Activated T-helper 17 cell treated with anti-CD3 and anti-CD28 coated beads, Interleukin-2, amount 50 U/mL, for 72 hours (primary cell): ENCODE measurements around the gene ZNF101. TPM values are rescaled to one million over a fixed set of nuclear protein-coding genes. Genes with fewer than 3 reads are reported as not detected.

ENCODE experiments used
- ATAC-seq: fragments of 150-1000 bp; cut with Tn5 transposase; replicated peaks from 2 replicates; pipeline ENCODE4 v1.10.0; 2021; ENCODE audit warnings: mild to moderate bottlenecking, moderate library complexity
- H3K27ac Mint-ChIP-seq: one replicate; pipeline ENCODE4 v1.8.0; 2022; ENCODE audit warnings: mixed read lengths
- H3K27me3 Mint-ChIP-seq: one replicate; pipeline ENCODE4 v1.8.0; 2022; ENCODE audit warnings: mixed read lengths
- H3K36me3 Mint-ChIP-seq: one replicate; pipeline ENCODE4 v1.8.0; 2022; ENCODE audit warnings: low read depth, mild to moderate bottlenecking, mixed read lengths
- H3K4me1 Mint-ChIP-seq: one replicate; pipeline ENCODE4 v1.8.0; 2022; ENCODE audit warnings: mixed read lengths
- H3K4me3 Mint-ChIP-seq: one replicate; pipeline ENCODE4 v1.8.0; 2022; ENCODE audit warnings: mild to moderate bottlenecking, mixed read lengths
- H3K9me3 Mint-ChIP-seq: one replicate; pipeline ENCODE4 v1.8.0; 2022; ENCODE audit warnings: mixed read lengths
- total RNA-seq, 2 donors: library from RNA; stranded (reverse); gene quantifications; one replicate each; pipeline ENCODE4 v1.2.3, GENCODE V29; 2022

Gene ZNF101
- total RNA-seq, 2 donors from 2014 or later: 57.0 to 70.7 TPM

DNA sequence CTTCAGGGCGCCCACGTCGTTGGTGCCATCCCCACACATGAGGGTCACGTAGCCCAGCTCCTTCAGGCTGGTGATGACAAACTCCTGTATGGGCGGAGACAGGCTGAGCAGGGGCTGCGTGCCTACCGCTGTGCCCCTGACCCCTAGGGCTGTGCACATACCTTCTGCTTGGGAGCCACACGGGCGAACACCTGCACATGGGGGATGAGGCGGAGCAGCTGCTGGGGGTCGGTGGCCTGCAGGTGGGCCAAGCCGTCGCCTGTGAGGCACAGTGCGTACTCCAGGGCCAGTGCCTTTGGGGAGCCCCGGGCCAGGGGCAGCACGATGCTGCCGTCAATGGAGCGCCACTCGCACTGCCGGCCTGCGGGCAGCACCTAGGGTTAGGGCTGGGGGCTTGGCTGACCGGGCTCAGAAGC lies 19.1 kb upstream of the ZNF101 start:
- Mint-ChIP-seq H3K27me3 (no peaks in the 10 kb centered on the region), H3K4me1 (no peaks in the 10 kb centered on the region), H3K36me3 (peaks cover 85% of the 10 kb centered on the region), H3K4me3 (no peak overlapping the region), H3K9me3 (no peaks in the 10 kb centered on the region), H3K27ac (no peak overlapping the region)
- ATAC-seq: no peak

DNA sequence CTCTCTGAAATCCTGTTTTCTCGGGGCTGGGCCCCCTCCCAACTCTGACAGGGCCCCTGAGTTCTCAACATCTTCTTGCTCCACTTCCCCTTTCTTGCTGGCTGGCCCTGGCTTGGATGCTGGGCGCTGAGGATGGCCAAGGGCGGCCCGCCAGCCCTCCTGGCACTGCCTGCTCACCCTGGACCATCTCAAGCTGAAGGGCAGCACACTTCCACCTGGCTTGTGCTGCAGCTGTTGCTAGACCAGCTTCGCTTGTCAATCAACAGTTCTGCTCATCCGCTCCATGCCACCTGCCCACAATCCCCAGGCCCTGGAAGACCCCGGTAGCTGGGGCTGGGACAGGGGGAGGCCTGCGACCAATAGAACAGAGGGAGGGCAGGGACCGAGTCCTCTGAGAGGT lies 18.3 kb upstream of the ZNF101 start:
- Mint-ChIP-seq H3K9me3 (no peaks in the 10 kb centered on the region), H3K4me1 (no peaks in the 10 kb centered on the region), H3K27ac (peak overlapping the region; percentile 15), H3K27me3 (no peaks in the 10 kb centered on the region), H3K36me3 (peaks cover 89% of the 10 kb centered on the region), H3K4me3 (no peak overlapping the region)
- ATAC-seq: no peak

DNA sequence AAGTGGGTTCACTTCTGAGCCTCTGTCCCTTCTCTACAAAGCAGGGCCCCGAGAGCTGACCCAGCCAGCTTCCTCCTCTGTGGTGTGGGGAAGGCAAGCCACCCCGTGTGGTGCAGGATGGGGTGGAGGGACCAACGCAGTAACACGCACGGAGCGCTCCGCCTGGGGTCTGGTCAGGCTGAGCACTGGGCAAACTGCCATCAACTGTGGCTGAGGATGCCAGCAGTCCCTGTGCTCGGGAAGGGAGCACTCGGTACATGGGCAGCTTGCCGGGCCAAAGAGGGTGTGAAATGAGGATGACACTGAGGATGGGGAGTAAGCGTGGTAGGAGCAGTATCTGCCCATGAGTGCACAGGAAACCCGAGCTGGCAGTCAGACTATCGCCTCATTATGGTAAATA lies 17.6 kb upstream of the ZNF101 start:
- H3K4me3 Mint-ChIP-seq: no peak overlapping the region
- peak overlapping the region; percentile 15 for H3K27ac Mint-ChIP-seq
- no peaks in the 10 kb centered on the region for H3K4me1 Mint-ChIP-seq
- ATAC-seq: no peak
- no peaks in the 10 kb centered on the region for H3K9me3 Mint-ChIP-seq
- no peaks in the 10 kb centered on the region for H3K27me3 Mint-ChIP-seq
- H3K36me3 Mint-ChIP-seq: peaks cover 91% of the 10 kb centered on the region

DNA sequence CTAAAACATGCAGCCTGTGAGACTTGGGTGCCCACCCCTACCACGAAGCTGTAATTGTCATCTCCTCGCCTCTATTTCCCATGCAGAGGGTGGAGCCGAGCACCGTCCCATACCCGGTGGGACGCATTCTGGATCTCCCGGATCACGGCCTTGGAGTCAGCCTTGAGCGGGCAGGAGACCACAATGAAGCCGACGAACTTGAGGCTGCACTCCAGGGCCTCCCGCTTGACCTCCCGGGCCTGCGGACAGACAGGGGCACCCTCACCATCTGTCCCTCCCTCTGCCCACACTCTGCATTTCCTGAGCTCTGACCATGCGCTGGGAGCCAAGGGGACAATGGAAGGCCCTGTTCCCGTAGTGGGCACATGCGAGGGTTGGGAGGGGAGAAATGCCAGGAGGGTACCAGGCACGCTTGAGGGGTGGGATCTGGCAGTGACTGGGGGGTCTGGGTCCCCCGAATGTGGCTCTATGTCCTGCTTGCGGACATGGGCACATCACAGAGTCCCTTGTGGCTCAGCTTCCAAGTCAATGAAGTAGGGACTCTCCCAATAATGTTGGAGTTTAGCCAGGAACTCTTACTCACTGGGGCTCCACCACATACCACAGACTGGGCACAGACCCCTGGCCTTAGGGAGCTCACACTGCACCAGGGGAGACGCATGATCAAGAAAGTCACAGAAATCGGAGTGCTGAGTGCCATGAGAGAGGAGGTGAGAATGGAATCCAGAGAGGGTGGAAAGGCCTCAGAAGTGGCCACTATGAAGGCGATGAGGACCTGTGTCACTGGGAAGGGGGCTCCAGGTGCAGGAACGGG lies 15.9 kb upstream of the ZNF101 start:
- H3K27ac Mint-ChIP-seq: no peak overlapping the region
- no peak for ATAC-seq

DNA sequence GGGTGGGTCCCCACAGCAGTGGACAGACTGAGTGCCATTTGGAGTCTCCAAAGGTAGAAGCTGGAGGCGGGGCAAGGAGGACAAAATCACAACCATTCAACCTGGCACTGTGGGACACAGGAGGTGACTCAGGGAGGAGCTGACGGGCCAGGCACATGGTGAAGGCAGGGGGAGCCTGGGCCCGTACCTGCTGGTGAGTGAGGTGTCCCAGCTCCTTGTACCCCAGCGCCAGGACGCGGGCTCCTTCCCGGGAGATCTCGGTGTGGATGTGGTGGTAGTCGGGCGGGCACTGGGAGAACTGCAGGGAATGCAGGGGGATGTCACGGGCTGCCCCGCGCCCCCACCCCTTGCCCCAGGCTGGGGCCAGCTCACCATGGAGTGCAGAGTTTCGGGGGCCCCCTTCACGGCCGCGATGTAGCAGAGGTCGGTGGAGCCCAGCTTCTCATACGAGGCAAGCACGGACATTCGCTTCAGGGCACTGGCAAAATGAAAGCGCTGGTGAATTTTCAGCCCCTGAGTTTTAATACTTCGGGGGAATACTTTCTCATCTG lies 15.0 kb upstream of the ZNF101 start:
- Mint-ChIP-seq H3K4me1 (no peaks in the 10 kb centered on the region), H3K9me3 (no peaks in the 10 kb centered on the region), H3K4me3 (no peak overlapping the region), H3K27me3 (no peaks in the 10 kb centered on the region), H3K27ac (no peak overlapping the region), H3K36me3 (peaks cover 91% of the 10 kb centered on the region)
- no peak for ATAC-seq

More for the DNA sequence above, 15.9 kb upstream of the ZNF101 start:
- Mint-ChIP-seq H3K9me3 (no peaks in the 10 kb centered on the region), H3K4me3 (no peak overlapping the region), H3K36me3 (peaks cover 91% of the 10 kb centered on the region), H3K4me1 (no peaks in the 10 kb centered on the region), H3K27me3 (no peaks in the 10 kb centered on the region)

DNA sequence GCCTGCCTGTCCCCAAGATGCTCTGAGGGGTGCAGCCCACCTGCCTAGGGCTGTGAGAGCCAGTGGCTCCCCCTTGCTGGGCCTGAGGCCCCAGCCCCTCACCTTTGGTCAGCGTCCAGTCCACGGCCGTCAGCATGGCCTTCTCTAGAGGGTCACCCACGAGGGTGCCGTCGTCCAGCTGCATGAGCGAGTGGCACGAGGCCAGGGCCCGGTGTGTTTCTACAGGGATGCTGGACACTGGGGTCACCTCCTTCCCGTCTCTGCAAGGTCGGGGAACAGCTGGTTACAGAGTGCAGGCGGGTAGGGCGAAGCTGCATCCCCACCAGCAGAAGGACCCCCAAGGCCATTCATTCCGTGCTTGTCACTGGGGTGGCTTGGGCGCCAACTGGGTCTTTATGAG lies 14.2 kb upstream of the ZNF101 start:
- Mint-ChIP-seq H3K36me3 (peaks cover 91% of the 10 kb centered on the region), H3K27me3 (no peaks in the 10 kb centered on the region), H3K27ac (no peak overlapping the region), H3K4me1 (no peaks in the 10 kb centered on the region), H3K4me3 (no peak overlapping the region), H3K9me3 (no peaks in the 10 kb centered on the region)
- ATAC-seq: no peak

DNA sequence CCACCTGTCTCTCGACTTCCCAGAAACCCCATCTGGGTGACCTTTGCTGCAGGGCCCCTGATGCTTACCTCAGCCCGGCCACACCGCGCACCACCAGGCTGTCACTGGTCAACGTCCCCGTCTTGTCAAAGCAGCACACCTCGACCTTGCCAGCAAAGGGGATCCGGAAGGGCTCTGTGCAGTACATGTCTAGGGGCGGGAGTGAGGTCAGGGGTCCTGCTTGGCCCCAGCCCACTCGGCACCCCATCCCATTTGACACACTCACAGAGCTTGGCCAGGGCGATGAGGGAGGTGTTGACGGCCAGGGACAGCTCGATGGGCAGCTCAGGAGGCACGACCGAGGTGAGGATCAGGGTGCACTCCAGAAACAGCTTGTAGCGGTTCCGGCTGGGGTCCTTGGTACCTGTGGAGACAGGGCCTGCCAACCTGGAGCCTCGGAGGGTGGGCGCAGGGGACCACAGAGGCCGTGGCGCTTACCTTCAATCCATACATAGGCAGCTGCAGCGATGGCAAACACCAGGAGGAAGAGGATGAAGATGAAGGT lies 13.5 kb upstream of the ZNF101 start:
- ATAC-seq: no peak
- Mint-ChIP-seq H3K4me3 (no peak overlapping the region), H3K9me3 (no peaks in the 10 kb centered on the region), H3K27ac (no peak overlapping the region), H3K4me1 (no peaks in the 10 kb centered on the region), H3K27me3 (no peaks in the 10 kb centered on the region), H3K36me3 (peaks cover 94% of the 10 kb centered on the region)

DNA sequence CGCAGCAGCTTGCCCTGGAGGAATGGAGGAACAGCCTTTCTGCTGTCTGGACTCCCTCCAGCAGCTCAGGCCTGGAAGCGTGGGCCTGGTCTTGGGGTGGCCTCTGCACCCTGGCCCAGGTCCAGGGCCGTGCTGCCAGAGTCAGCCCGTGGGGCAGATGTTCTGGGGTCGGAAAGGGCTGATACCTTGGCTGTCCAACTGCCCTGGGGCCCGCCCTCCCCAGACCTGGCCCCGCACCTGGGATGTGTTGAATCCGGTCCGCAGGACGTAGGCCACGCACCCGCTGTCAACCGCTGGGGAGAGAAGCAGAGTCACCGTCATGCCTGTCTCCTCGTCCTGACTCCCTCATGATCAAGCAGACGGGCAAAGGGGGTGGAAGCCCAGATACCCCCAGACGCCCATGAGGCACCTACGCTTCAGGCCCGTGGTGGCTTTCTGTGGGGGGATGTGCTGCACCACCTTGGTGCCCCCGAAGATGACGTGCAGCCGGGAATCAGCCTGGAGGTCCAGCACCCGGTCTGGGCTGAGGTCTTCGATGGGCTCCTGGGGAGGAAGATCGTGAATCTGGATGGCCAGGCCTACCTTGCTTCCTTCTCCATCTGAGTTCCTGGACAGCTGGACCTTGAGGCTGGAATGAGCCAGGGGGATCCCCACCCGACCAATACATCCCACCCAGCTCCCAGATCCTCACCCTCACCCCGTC lies 12.8 kb upstream of the ZNF101 start:
- no peaks in the 10 kb centered on the region for H3K4me1 Mint-ChIP-seq
- no peak overlapping the region for H3K27ac Mint-ChIP-seq
- no peak for ATAC-seq
- no peak overlapping the region for H3K4me3 Mint-ChIP-seq
- H3K9me3 Mint-ChIP-seq: no peaks in the 10 kb centered on the region
- peaks cover 89% of the 10 kb centered on the region for H3K36me3 Mint-ChIP-seq
- no peaks in the 10 kb centered on the region for H3K27me3 Mint-ChIP-seq

DNA sequence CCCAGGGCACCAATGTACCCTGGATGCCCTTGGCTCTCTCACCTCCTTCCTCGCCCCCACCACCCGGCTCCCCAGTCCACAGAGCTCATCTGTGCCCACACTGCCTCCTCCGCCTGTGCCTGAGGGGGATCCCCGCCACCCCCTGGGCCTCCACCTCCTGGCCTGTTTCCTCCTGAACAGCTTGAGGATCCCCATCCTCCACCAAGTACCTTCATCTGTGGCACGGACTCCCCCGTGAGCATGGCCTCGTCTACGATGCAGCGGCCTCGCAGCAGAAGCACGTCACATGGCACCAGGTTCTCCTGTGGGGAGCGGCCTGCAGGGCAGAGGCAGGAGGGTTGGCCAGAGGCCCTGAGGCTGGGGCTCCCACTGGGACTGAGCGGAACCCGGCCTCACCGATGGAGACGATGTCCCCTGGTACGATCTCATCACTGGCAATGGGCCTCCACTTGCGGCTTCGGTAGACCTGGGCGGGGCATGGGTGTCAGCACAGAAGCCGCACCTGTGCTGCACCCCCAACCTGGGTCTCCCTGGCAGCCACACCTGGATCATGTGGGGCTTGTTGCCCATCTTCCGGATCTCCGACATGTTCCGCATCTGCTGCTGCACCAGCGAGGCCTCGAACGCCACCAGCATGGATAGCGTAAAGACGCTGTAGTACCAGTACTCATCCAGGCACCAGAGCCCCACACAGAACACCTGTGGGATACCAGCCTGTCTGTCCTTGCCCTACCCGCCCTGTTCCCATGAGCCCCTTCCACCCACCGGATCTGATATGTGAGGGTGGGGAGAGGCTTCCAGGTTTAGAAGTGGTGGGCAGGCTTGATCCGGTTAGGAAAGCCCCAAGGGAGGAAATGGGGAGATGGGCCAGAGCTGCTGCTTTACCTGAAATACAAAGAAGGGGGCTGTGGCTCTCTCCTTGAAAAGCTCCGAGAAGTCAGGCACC lies 11.9 kb upstream of the ZNF101 start:
- no peak overlapping the region for H3K4me3 Mint-ChIP-seq
- H3K9me3 Mint-ChIP-seq: no peaks in the 10 kb centered on the region
- no peak for ATAC-seq
- H3K4me1 Mint-ChIP-seq: peaks cover 6% of the 10 kb centered on the region
- H3K27me3 Mint-ChIP-seq: no peaks in the 10 kb centered on the region
- no peak overlapping the region for H3K27ac Mint-ChIP-seq
- peaks cover 89% of the 10 kb centered on the region for H3K36me3 Mint-ChIP-seq

DNA sequence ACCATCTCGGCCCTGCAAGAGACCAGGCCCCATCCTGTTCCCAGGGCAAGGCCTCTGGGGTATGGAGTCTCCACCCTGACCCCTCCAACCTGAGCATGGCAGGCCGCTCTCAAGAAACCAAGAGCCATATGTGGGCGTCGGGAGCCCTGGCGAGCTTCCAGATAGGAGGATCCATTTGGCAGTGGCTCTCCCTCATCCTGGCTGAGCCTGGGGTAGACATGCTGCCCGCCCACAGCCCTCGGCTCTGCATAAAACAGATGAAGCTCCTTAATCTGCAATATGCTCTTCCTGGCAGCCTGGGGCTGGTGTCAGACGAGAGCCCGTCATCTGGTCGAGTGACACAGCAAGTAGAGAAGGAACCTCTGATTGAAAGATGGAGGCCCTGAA lies 11.2 kb upstream of the ZNF101 start:
- peaks cover 13% of the 10 kb centered on the region for H3K4me1 Mint-ChIP-seq
- no peak for ATAC-seq
- H3K4me3 Mint-ChIP-seq: no peak overlapping the region
- H3K9me3 Mint-ChIP-seq: no peaks in the 10 kb centered on the region
- no peak overlapping the region for H3K27ac Mint-ChIP-seq
- peaks cover 89% of the 10 kb centered on the region for H3K36me3 Mint-ChIP-seq
- H3K27me3 Mint-ChIP-seq: no peaks in the 10 kb centered on the region

DNA sequence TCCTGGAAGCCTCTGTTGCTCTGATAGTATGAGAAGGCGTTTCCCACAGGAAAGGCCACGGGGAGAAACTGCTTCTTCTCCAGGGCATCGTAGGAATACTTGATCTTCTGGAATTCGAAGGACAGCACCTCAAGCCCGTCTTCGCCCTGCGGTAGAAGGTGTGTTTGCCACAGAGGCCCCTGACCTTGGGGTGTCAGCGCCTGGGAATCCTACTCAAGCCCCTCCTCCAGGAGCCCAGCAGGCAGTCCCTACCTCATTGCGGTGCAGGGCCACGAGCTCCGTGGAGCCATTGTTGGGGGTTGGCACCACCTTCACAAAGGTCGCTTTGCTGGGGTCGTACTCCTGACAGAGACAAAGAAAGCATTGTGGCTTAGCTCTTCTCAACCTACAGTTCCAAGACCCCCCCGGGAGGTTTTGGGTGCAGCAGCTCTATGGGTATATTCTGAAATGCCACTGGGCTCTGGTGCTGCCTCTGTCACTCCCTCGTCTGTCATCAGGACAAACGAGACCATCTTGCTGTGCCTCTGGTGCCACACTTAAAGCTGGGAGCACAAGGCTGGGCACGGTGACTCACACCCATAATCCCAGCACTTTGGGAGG lies 8.9 kb upstream of the ZNF101 start:
- Mint-ChIP-seq H3K9me3 (no peaks in the 10 kb centered on the region), H3K36me3 (peaks cover 76% of the 10 kb centered on the region), H3K4me1 (peaks cover 17% of the 10 kb centered on the region), H3K27ac (no peak overlapping the region), H3K4me3 (no peak overlapping the region), H3K27me3 (no peaks in the 10 kb centered on the region)
- no peak for ATAC-seq

DNA sequence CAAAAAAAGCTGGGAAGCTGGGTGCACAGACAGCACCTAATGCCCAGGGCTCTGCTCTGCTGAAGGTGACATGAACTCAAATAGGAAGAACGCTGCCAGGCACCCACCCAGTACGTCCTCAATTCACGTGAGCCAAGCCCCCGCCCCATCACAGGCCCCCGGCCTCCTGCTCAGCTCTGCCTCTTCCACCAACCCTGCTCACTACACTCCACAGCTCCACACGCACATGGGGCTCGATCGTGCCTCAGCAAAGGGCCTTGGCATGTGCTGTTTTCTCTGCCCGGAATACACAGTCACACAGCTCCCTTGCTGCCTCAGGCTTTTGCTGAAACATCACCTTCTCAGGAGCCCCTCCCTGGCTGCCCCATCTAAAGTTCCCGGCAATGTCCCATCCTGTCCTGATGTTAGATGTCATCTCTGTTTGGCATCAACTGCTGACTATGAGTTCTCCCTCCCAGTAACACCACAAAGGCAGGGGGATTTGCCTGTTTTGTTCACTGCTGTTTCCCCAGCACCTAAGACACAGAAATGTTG lies 7.4 kb upstream of the ZNF101 start:
- Mint-ChIP-seq H3K36me3 (peaks cover 63% of the 10 kb centered on the region), H3K9me3 (no peaks in the 10 kb centered on the region), H3K27me3 (no peaks in the 10 kb centered on the region), H3K4me3 (peak overlapping the region; percentile 87), H3K4me1 (peaks cover 17% of the 10 kb centered on the region), H3K27ac (peak overlapping the region; percentile 87)
- ATAC-seq: no peak

DNA sequence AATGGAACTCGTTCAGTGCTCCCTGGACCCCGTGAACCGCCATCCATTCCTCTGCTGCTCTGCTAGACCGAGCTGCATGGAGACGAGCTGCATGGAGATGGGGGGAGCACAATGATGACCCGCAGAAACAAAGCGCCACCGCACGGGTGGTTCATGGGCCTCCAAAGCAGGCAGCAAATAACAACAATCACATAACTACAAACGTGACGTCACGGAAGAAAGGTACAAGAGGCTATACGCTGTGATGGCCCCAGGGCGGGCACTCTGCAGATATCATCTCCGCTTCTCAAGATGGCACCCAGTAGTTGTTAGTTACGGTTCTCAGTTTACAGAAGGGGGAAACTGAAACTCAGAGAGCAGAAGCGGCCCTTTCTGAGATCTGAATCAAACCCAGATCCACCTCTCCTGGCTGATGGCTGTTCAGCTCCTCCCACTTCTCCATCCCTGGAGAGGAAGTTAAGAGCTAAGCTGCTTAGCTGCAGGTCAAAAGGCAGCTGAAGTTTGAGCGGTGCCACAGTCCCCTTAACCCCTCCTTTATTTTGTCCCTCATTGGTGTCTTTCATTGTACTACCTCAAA lies 6.9 kb upstream of the ZNF101 start:
- H3K27ac Mint-ChIP-seq: peak overlapping the region; percentile 87
- H3K27me3 Mint-ChIP-seq: no peaks in the 10 kb centered on the region
- no peaks in the 10 kb centered on the region for H3K9me3 Mint-ChIP-seq
- H3K36me3 Mint-ChIP-seq: peaks cover 57% of the 10 kb centered on the region
- H3K4me3 Mint-ChIP-seq: peak overlapping the region; percentile 87
- peak; percentile 31 for ATAC-seq
- H3K4me1 Mint-ChIP-seq: peaks cover 17% of the 10 kb centered on the region
